AG04449 (cell line): ENCODE data around the gene COMMD2.

ENCODE experiments used
- CTCF ChIA-PET: fragments of 350-600 bp; formaldehyde crosslinking; extraction: SDS; loops from one replicate; lab custom pipeline; 2021; ENCODE audit warnings: antibody characterized with exemption; lab: Yijun Ruan, JAX
- POLR2A ChIA-PET: fragments of 400-600, 350-600 bp; formaldehyde crosslinking; extraction: SDS; loops from one replicate; lab custom pipeline; 2020; ENCODE audit warnings: antibody characterized with exemption, inconsistent platforms; lab: Yijun Ruan, JAX
- DNase-seq: peaks from one replicate; pipeline ENCODE4 v3.0.0-alpha.2; 2010; ENCODE audit warnings: low read depth, low spot score
- H3K4me3 ChIP-seq: 2 replicates; pipeline ENCODE4 v1.5.1; 2011; ENCODE audit warnings: low read depth, mild to moderate bottlenecking, control low read depth, low read length
- TF ChIP-seq, protein P1 (sequence below): IDR thresholded peaks from one replicate; pipeline ENCODE4 v1.5.1; 2011; ENCODE audit warnings: mild to moderate bottlenecking, moderate library complexity, low read length, control low read depth, inconsistent platforms; ENCODE audit not compliant: insufficient read depth; ENCODE audit errors: missing control alignments

COMMD2 gene

DNA sequence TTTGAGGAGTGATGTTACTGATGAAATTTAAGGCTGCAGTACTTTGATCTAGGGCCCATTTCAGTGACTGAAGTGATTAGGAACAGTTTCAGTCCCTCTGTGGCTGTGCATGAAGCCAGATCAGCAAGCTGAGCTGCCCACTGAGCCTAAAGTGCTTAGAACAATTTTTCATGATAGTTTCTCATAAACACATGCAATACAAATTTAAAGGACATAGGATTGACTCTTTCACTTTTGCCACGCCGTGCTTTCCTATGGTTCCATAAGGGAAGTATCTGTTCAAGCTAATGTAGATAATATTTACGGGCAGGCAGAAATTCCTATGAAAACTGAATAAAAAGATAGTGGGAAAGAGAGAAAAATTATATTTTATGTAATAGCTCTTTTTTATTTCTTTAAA is 29.5 kb upstream of the COMMD2 start:
- ChIA-PET POLR2A (interaction anchor here (0.8 kb wide), 1 partner anchor 26 kb away, joined by 3 read pairs; no protein-coding TSS in a partner anchor), CTCF (interaction anchor here (1.0 to 3.2 kb wide), 4 partner anchors 7 to 27 kb away, joined by 5 to 63 read pairs (median 14); no protein-coding TSS in a partner anchor)
- TF ChIP-seq, protein P1, sequence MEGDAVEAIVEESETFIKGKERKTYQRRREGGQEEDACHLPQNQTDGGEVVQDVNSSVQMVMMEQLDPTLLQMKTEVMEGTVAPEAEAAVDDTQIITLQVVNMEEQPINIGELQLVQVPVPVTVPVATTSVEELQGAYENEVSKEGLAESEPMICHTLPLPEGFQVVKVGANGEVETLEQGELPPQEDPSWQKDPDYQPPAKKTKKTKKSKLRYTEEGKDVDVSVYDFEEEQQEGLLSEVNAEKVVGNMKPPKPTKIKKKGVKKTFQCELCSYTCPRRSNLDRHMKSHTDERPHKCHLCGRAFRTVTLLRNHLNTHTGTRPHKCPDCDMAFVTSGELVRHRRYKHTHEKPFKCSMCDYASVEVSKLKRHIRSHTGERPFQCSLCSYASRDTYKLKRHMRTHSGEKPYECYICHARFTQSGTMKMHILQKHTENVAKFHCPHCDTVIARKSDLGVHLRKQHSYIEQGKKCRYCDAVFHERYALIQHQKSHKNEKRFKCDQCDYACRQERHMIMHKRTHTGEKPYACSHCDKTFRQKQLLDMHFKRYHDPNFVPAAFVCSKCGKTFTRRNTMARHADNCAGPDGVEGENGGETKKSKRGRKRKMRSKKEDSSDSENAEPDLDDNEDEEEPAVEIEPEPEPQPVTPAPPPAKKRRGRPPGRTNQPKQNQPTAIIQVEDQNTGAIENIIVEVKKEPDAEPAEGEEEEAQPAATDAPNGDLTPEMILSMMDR: no peak
- H3K4me3 ChIP-seq: no peak overlapping the region
- DNase-seq: no peak

GRCh38 chr3:149781211-149781610 is 28.9 kb upstream of the COMMD2 start:
- CTCF ChIA-PET: interaction anchor here (2.6 to 3.2 kb wide), 2 partner anchors 10 to 15 kb away, joined by 14 to 63 read pairs; no protein-coding TSS in a partner anchor
- TF ChIP-seq, protein P1: no peak
- POLR2A ChIA-PET: no interaction called here
- DNase-seq: no peak
- H3K4me3 ChIP-seq: no peak overlapping the region

DNA sequence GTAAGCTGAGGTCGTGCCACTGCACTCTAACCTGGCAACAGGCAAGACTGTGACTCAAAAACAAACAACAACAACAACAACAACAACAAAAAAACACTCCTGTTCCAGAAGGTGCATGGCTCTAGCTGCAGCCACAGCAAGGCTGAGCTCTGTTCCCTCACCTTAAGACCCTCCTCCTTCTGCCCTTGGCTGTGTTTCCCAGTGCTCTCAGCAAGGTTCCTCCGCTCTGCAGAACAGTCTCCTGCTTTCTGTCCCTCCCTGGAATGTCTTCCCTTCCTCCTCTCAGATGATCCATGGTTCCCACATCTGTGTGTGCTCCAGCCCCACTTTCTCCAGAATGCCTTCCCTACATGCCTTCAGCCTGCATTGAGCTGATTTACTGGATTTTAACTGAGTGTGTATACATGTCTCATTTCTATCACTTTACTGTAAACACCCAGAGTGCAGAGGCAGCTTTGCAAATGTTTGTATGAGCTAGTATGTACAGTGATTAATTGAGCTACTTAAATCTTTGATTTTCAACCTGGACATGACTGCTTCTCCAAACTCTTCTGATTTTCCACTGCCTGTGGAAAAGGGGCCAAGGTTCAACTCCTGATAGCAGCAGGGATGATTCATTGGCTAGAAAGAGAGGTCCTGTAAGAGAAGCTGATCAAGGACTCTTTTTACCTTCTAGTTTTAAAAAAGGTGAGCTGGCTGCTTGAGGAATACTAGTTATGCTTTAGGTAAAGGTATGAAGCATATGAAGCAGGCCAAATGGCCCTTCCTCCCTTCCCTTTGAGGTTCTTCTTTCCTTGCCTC is 25.3 kb upstream of the COMMD2 start:
- no peak overlapping the region for H3K4me3 ChIP-seq
- POLR2A ChIA-PET: no interaction called here
- DNase-seq: no peak
- TF ChIP-seq, protein P1: no peak
- CTCF ChIA-PET: interaction anchor here (0.6 to 8.9 kb wide), 9 partner anchors 9 to 285 kb away, joined by 3 to 180 read pairs (median 3); partner anchors contain the start of gene COMMD2

DNA sequence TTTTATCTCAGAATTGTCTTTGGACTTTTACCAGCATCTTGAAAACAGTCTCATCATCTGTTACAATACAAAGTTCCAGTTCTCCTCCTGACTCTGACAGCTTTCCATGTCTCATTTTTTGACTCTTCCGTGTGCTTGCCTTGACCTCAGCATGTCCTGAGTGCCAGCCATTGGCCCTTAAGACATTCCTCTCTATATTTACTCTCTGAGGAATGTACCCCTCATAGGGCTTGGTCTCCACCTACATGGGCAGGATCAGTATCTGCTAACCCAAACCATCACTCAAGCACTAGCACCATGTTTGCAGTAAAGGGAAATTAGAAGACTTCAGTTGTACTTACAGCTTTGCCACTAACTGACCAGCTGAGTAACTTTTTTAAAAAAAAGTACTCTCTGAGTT is 23.9 kb upstream of the COMMD2 start:
- no peak for DNase-seq
- H3K4me3 ChIP-seq: no peak overlapping the region
- POLR2A ChIA-PET: no interaction called here
- CTCF ChIA-PET: interaction anchor here (0.7 to 17.8 kb wide), 8 partner anchors 12 to 246 kb away, joined by 3 to 369 read pairs (median 5); no protein-coding TSS in a partner anchor
- TF ChIP-seq, protein P1: no peak

DNA sequence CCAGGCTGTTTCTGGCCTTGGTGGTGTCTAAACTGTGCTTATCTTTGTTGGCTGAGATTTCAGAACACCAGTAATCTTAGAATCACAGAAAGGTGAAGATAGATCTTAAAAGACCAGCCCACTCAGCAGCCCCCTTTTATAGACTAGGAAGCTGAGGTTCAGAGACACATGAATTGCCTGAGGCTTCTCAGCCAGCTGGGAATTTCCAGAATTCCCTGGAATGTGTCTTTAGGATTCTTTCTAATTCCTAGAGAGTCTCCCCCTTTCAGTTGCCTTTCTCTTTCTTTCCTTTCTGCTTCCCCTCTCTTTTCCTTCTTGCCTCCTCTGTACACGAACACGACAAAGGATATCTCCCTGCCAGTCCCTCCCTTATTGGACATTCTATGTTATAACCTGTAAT is 20.6 kb upstream of the COMMD2 start:
- TF ChIP-seq, protein P1: no peak
- H3K4me3 ChIP-seq: no peak overlapping the region
- ChIA-PET POLR2A (no interaction called here), CTCF (interaction anchor here (0.7 to 17.8 kb wide), 33 partner anchors 7 to 449 kb away, joined by 3 to 369 read pairs (median 10); partner anchors contain the start of genes ANKUB1, COMMD2 and RNF13)
- DNase-seq: no peak
